HepG2 (cell line): ENCODE data around the gene LSM8. TPM values are rescaled to one million over a fixed set of nuclear protein-coding genes. Genes with fewer than 3 reads are reported as not detected.
A peak's percentile ranks its signal among the peaks of the same experiment; 100 is the strongest.

Source experiments
- ATAC-seq: fragments of 200-7000 bp; cut with Tn5 transposase; 3 replicates; pipeline ENCODE4 v1.9.1; 2020; ENCODE audit warnings: mild to moderate bottlenecking, moderate library complexity
- BruUV-seq: library from RNA; stranded (reverse); fragments of 400-500 nt; replicated peaks from 2 replicates; lab custom pipeline; 2021; lab: Mats Ljungman, UMichigan
- CTCF ChIA-PET: fragments of 300-600 bp; formaldehyde crosslinking; extraction: SDS; loops from one replicate; lab custom pipeline; 2021; ENCODE audit warnings: low total read pairs, inconsistent platforms, low intra/inter-chr PET ratio; lab: Yijun Ruan, JAX
- POLR2A ChIA-PET: fragments of 350-600 bp; sonication (Branson Sonifier 250); formaldehyde crosslinking; loops from one replicate; lab custom pipeline; 2020; ENCODE audit warnings: antibody characterized with exemption, inconsistent platforms; lab: Yijun Ruan, JAX
- DNase-seq: peaks from one replicate; pipeline ENCODE4 v3.0.0-alpha.2; 2015; ENCODE audit warnings: low spot score
- FAIRE-seq: peaks from 3 replicates; lab custom pipeline; 2011; peaks lifted over from hg19 to GRCh38; lab: Jason Lieb, UNC
- H2AFZ ChIP-seq: one replicate; pipeline ENCODE4 v1.6.1; 2011; ENCODE audit warnings: low read length, inconsistent platforms
- H3K27ac ChIP-seq: fragments of 300-600 bp; 3 replicates; pipeline ENCODE4 v1.8.0; 2011; ENCODE audit warnings: mixed run types, mild to moderate bottlenecking, mixed read lengths, low read length, inconsistent platforms; ENCODE audit not compliant: insufficient read depth; ENCODE audit errors: extremely low read length
- H3K27me3 ChIP-seq, 2 experiments: fragments of 200-600 bp in 1 of 2; 2 replicates in 1 of 2; 3 replicates in 1 of 2; pipeline versions ENCODE4 v1.6.0 to v1.8.0; 2011; ENCODE audit warnings: low read length in 2 of 2, mild to moderate bottlenecking in 2 of 2, moderate library complexity in 2 of 2, inconsistent platforms in 1 of 2; ENCODE audit not compliant: insufficient read depth in 2 of 2, control insufficient read depth in 1 of 2
- H3K36me3 ChIP-seq, 2 experiments: fragments of 200-600 bp in 1 of 2; replicated peaks in 1 of 2; 2 replicates in 1 of 2; 3 replicates in 1 of 2; pipeline versions ENCODE4 v1.5.1 to v1.8.0; 2011; ENCODE audit warnings: low read length in 2 of 2, inconsistent platforms in 1 of 2; ENCODE audit not compliant: insufficient read depth in 2 of 2, control insufficient read depth in 1 of 2
- H3K4me1 ChIP-seq: 2 replicates; pipeline ENCODE4 v1.5.1; 2012; ENCODE audit warnings: low read length, inconsistent platforms; ENCODE audit not compliant: insufficient read depth
- H3K4me2 ChIP-seq: 2 replicates; pipeline ENCODE4 v1.6.0; 2011; ENCODE audit warnings: low read depth, low read length, inconsistent platforms
- H3K4me3 ChIP-seq, 3 experiments: fragments of 200-600 bp in 1 of 3; sonication (generic), shearing (Covaris generic) in 1 of 3; replicated peaks in 1 of 3; 2 replicates each; pipeline ENCODE4 v1.5.1; 2011 to 2016; ENCODE audit warnings: low read length in 3 of 3, inconsistent platforms in 2 of 3, low read depth in 2 of 3, mild to moderate bottlenecking in 2 of 3, control low read depth in 1 of 3, mixed read lengths in 1 of 3; ENCODE audit not compliant: insufficient read depth in 1 of 3
- H3K79me2 ChIP-seq: one replicate; pipeline ENCODE4 v1.6.1; 2011; ENCODE audit warnings: low read length, inconsistent platforms; ENCODE audit not compliant: insufficient read depth
- H3K9ac ChIP-seq: 2 replicates; pipeline ENCODE4 v1.6.0; 2011; ENCODE audit warnings: mild to moderate bottlenecking, low read depth, low read length, inconsistent platforms; ENCODE audit not compliant: insufficient read depth
- H3K9me3 ChIP-seq: 2 replicates; pipeline ENCODE4 v1.5.1; 2012; ENCODE audit warnings: mild to moderate bottlenecking, low read length
- H4K20me1 ChIP-seq: 2 replicates; pipeline ENCODE4 v1.6.0; 2011; ENCODE audit warnings: inconsistent platforms, mild to moderate bottlenecking, low read length, moderate library complexity; ENCODE audit not compliant: insufficient read depth
- ARID3A ChIP-seq: IDR thresholded peaks from 2 replicates; pipeline ENCODE4 v1.6.1; 2012; ENCODE audit warnings: low read depth, low read length, improper control_type of control experiment
- ARID4A ChIP-seq: sonication (generic); formaldehyde crosslinking; IDR thresholded peaks from 2 replicates; pipeline ENCODE4 v1.5.0; 2020; ENCODE audit warnings: mild to moderate bottlenecking, missing genetic modification reagents, borderline replicate concordance
- HNRNPH1 ChIP-seq: fragments of 200-400 bp; formaldehyde crosslinking; optimal IDR thresholded peaks from 2 replicates; pipeline ENCODE3; 2017; ENCODE audit warnings: mild to moderate bottlenecking, low read depth, low read length
- KLF6 ChIP-seq: IDR thresholded peaks from 2 replicates; pipeline ENCODE4 v1.8.0; 2016; ENCODE audit warnings: missing biosample characterization, missing genetic modification reagents
- SAFB2 ChIP-seq: sonication (generic); formaldehyde crosslinking; IDR thresholded peaks from 2 replicates; pipeline ENCODE4 v1.5.1; 2020; ENCODE audit warnings: missing genetic modification reagents, low read depth, mild to moderate bottlenecking, borderline replicate concordance
- SP4 ChIP-seq: sonication (generic); formaldehyde crosslinking; IDR thresholded peaks from 2 replicates; pipeline ENCODE4 v1.8.1; 2023; ENCODE audit warnings: mild to moderate bottlenecking, missing genetic modification reagents
- SYNCRIP ChIP-seq: fragments of 200-400 bp; formaldehyde crosslinking; IDR thresholded peaks from 2 replicates; pipeline ENCODE4 v1.6.1; 2018; ENCODE audit warnings: mild to moderate bottlenecking, low read depth, low read length; ENCODE audit not compliant: insufficient read depth
- THAP9 ChIP-seq: sonication (generic); formaldehyde crosslinking; IDR thresholded peaks from 2 replicates; pipeline ENCODE4; 2020; ENCODE audit warnings: missing genetic modification reagents, mild to moderate bottlenecking, borderline replicate concordance
- ZKSCAN1 ChIP-seq: fragments of 150-350 bp; IDR thresholded peaks from 2 replicates; pipeline ENCODE4 v1.6.1; 2014; ENCODE audit warnings: low read length
- ZMAT5 ChIP-seq: sonication (generic); formaldehyde crosslinking; IDR thresholded peaks from 2 replicates; pipeline ENCODE4 v1.5.0; 2020; ENCODE audit warnings: mild to moderate bottlenecking, low read depth, missing genetic modification reagents, borderline replicate concordance
- ZNF12 ChIP-seq: sonication (generic); formaldehyde crosslinking; IDR thresholded peaks from 2 replicates; pipeline ENCODE4 v1.5.0; 2020; ENCODE audit warnings: missing genetic modification reagents
- ZNF224 ChIP-seq: sonication (generic); formaldehyde crosslinking; IDR thresholded peaks from 2 replicates; pipeline ENCODE4 v1.5.0; 2020; ENCODE audit warnings: mild to moderate bottlenecking, missing genetic modification reagents
- ZNF333 ChIP-seq: sonication (generic); formaldehyde crosslinking; IDR thresholded peaks from 2 replicates; pipeline ENCODE4 v1.4.0; 2020; ENCODE audit warnings: mild to moderate bottlenecking, missing genetic modification reagents, borderline replicate concordance
- ZNF446 ChIP-seq: sonication (generic); formaldehyde crosslinking; IDR thresholded peaks from 2 replicates; pipeline ENCODE4 v1.5.0; 2020; ENCODE audit warnings: mild to moderate bottlenecking, missing genetic modification reagents
- ZNF567 ChIP-seq: sonication (generic); formaldehyde crosslinking; IDR thresholded peaks from 2 replicates; pipeline ENCODE4 v1.8.1; 2023; ENCODE audit warnings: mild to moderate bottlenecking, missing genetic modification reagents, borderline replicate concordance
- ZSCAN25 ChIP-seq: sonication (generic); formaldehyde crosslinking; IDR thresholded peaks from 2 replicates; pipeline ENCODE4 v1.8.0; 2022; ENCODE audit warnings: mild to moderate bottlenecking, missing genetic modification reagents
- WGBS: methylation state at CpG from one replicate; pipeline ENCODE4 v1.1.6; 2017; ENCODE audit warnings: low lambda C conversion rate; 5-methylcytosine and 5-hydroxymethylcytosine counted together
- in situ Hi-C: cut with HindIII; loops from 2 replicates; pipeline ENCODE4 v1.10.0; 2017; ENCODE audit warnings: low pct_unique_long_range_greater_than_20kb; ENCODE audit not compliant: extremely low pct_ligation_motif_present
- intact Hi-C: fragments of 100-400 bp; cut with micrococcal nuclease; formaldehyde crosslinking; loops from one replicate; pipeline ENCODE4 v1.10.0; 2022; ENCODE audit not compliant: unreplicated experiment
- polyA plus RNA-seq, 8 experiments: library from polyadenylated mRNA; depleted of rRNA in 3 of 8; stranded (reverse) in 7 of 8; unstranded in 1 of 8; fragments of >200 nt; fragmentation: Illumina TruSeq in 4 of 8; extraction: Trizol in 4 of 8; gene quantifications; 2 replicates each; pipeline versions ENCODE4 v1.2.1 to v1.2.3, GENCODE V29; 2011 to 2016; ENCODE audit warnings: low read depth in 4 of 8, missing spikeins in 1 of 8, mixed read lengths in 1 of 8; ENCODE audit not compliant: insufficient read depth in 1 of 8
- total RNA-seq, 5 experiments: library from RNA; depleted of rRNA; stranded (reverse); fragments of >200 nt; fragmentation: Illumina TruSeq; extraction: Trizol; gene quantifications; 2 replicates each; pipeline ENCODE4 v1.2.3, GENCODE V29; 2016; ENCODE audit warnings: low read depth in 1 of 5

The LSM8 gene
- total and polyA plus RNA-seq, 2 of the 13 experiments (the other 11 are each of a cell fraction or from before 2014, with no cell fraction given), result 44.3 to 67.3 TPM

GRCh38 chr7:118183428-118183785, 557 bp upstream of the LSM8 start:
- ChIA-PET CTCF (no interaction called here), POLR2A (no interaction called here)
- Histone ChIP-seq H4K20me1 (no peaks in the 10 kb centered on the region), H3K27ac (peak overlapping the region; percentile 80), H3K9ac (peak overlapping the region; percentile 95), H3K9me3 (no peaks in the 10 kb centered on the region), H3K4me2 (peak overlapping the region; percentile 81), H3K4me3 (peak overlapping the region; percentile 79 to 95 (median 90)), H2AFZ (peak overlapping the region; percentile 91), H3K27me3 (no peaks in the 10 kb centered on the region; a peak in 2 of 5 replicates), H3K4me1 (peaks cover 25% of the 10 kb centered on the region), H3K79me2 (peaks cover 28% of the 10 kb centered on the region), H3K36me3 (peaks cover 0 to under 1% of the 10 kb centered on the region in 2 experiments; a peak in 2 of 5 replicates)
- BruUV-seq, result TSS peak; percentile 99
- peak; percentile 47 for ATAC-seq
- DNase-seq, result no peak
- WGBS, result under 1% methylated on average over 15 of the region's 15 CpGs
- intact Hi-C loops (no loop called here), in situ Hi-C loops (no loop called here)
- no peak for FAIRE-seq
- TF ChIP-seq THAP9 (CRISPR knock-in tag) (no peak), ZSCAN25 (CRISPR knock-in tag) (no peak), ARID4A (no peak), SAFB2 (CRISPR knock-in tag) (no peak), ZNF333 (CRISPR knock-in tag) (no peak), ZMAT5 (no peak), ZNF12 (CRISPR knock-in tag) (no peak), SP4 (CRISPR knock-in tag) (0 out of 2 replicates have a peak, but pooled peaks have one; percentile 14), HNRNPH1 (no peak), ZNF567 (CRISPR knock-in tag) (no peak), ZNF224 (CRISPR knock-in tag) (no peak), KLF6 (CRISPR knock-in tag) (peak; percentile 11; the same call in 1 of the 2 replicates), ARID3A (no peak), ZNF446 (CRISPR knock-in tag) (no peak), ZKSCAN1 (no peak), SYNCRIP (no peak)
